SK-N-SH (cell line): Measurements from ENCODE around the gene SYNE3. TPM values are rescaled to one million over a fixed set of nuclear protein-coding genes. Genes with fewer than 3 reads are reported as not detected.

ENCODE experiments used
- CTCF ChIA-PET: fragments of 300-600, 350-600 bp; formaldehyde crosslinking; extraction: SDS; loops from one replicate; lab custom pipeline; 2021; lab: Yijun Ruan, JAX
- POLR2A ChIA-PET: fragments of 350-600 bp; sonication (Branson Sonifier 250); formaldehyde crosslinking; extraction: SDS; loops from one replicate; lab custom pipeline; 2020; ENCODE audit warnings: antibody characterized with exemption, inconsistent platforms; lab: Yijun Ruan, JAX
- DNase-seq: peaks from one replicate; pipeline ENCODE4 v3.0.0; 2012
- H2AFZ ChIP-seq: fragments of 200-600 bp; sonication (generic); 2 replicates; pipeline ENCODE4 v1.8.1; 2016; ENCODE audit warnings: antibody characterized with exemption, mild to moderate bottlenecking, low read depth
- H3F3A ChIP-seq: fragments of 200-600 bp; sonication (generic); replicated peaks from 2 replicates; pipeline ENCODE3; 2016; ENCODE audit warnings: antibody characterized with exemption, mild to moderate bottlenecking; ENCODE audit not compliant: insufficient read depth
- H3K27ac ChIP-seq, 2 experiments: fragments of 200-500 bp in 1 of 2; fragments of 200-600 bp in 1 of 2; sonication (Bioruptor generic) in 1 of 2; sonication (generic), shearing (Covaris generic) in 1 of 2; 2 replicates each; pipeline versions ENCODE4 v1.5.1 to v1.6.1; 2014 to 2016; ENCODE audit warnings: low read depth in 2 of 2, inconsistent platforms in 1 of 2, low read length in 1 of 2, mild to moderate bottlenecking in 1 of 2, mixed read lengths in 1 of 2
- H3K27me3 ChIP-seq: fragments of 200-600 bp; sonication (generic), shearing (Covaris generic); 2 replicates; pipeline ENCODE4 v1.6.1; 2016; ENCODE audit warnings: mixed run types; ENCODE audit not compliant: insufficient read depth
- H3K36me3 ChIP-seq, 2 experiments: fragments of 200-500 bp in 1 of 2; fragments of 200-600 bp in 1 of 2; sonication (Bioruptor generic) in 1 of 2; sonication (generic) in 1 of 2; replicated peaks in 1 of 2; 2 replicates each; pipeline versions ENCODE3 to v1.5.1; 2014 to 2016; ENCODE audit warnings: low read length in 1 of 2, mild to moderate bottlenecking in 1 of 2; ENCODE audit not compliant: insufficient read depth in 2 of 2, control insufficient read depth in 1 of 2
- H3K4me1 ChIP-seq, 2 experiments: fragments of 200-500 bp in 1 of 2; fragments of 200-600 bp in 1 of 2; sonication (Bioruptor generic) in 1 of 2; sonication (generic), shearing (Covaris generic) in 1 of 2; 2 replicates each; pipeline versions ENCODE4 v1.5.1 to v1.6.1; 2014 to 2016; ENCODE audit warnings: low read depth in 1 of 2, low read length in 1 of 2, mixed run types in 1 of 2; ENCODE audit not compliant: insufficient read depth in 2 of 2, control insufficient read depth in 1 of 2
- H3K4me2 ChIP-seq: fragments of 200-600 bp; sonication (generic), shearing (Covaris generic); 2 replicates; pipeline ENCODE4 v1.6.1; 2017; ENCODE audit warnings: mixed run types
- H3K4me3 ChIP-seq, 2 experiments: fragments of 200-500 bp in 1 of 2; fragments of 200-600 bp in 1 of 2; sonication (Bioruptor generic) in 1 of 2; sonication (generic), shearing (Covaris generic) in 1 of 2; 2 replicates each; pipeline versions ENCODE4 v1.5.1 to v1.8.1; 2014 to 2016; ENCODE audit warnings: low read depth in 2 of 2, inconsistent platforms in 1 of 2, low read length in 1 of 2, mild to moderate bottlenecking in 1 of 2, mixed read lengths in 1 of 2, moderate library complexity in 1 of 2
- H3K79me2 ChIP-seq: fragments of 200-600 bp; sonication (generic); 2 replicates; pipeline ENCODE4 v1.8.1; 2017; ENCODE audit warnings: mild to moderate bottlenecking; ENCODE audit not compliant: insufficient read depth
- H3K9ac ChIP-seq: fragments of 200-600 bp; sonication (generic); 2 replicates; pipeline ENCODE4 v1.6.1; 2017; ENCODE audit warnings: mixed run types
- H3K9me2 ChIP-seq: fragments of 200-600 bp; sonication (generic); 2 replicates; pipeline ENCODE4 v1.6.1; 2017; ENCODE audit warnings: mixed run types
- H3K9me3 ChIP-seq: fragments of 200-600 bp; sonication (generic); 2 replicates; pipeline ENCODE4 v1.6.1; 2017; ENCODE audit warnings: mixed run types, mild to moderate bottlenecking, moderate library complexity
- H4K20me1 ChIP-seq: fragments of 200-600 bp; sonication (generic); 2 replicates; pipeline ENCODE4 v1.6.1; 2017; ENCODE audit warnings: mild to moderate bottlenecking, mixed run types; ENCODE audit not compliant: insufficient read depth
- EP300 ChIP-seq, 2 experiments: IDR thresholded peaks; 2 replicates each; pipeline versions ENCODE4 v1.4.0 to v1.6.1; 2012; ENCODE audit warnings: borderline replicate concordance in 1 of 2, low read depth in 1 of 2, low read length in 1 of 2
- FOXJ3 ChIP-seq: sonication (generic); formaldehyde crosslinking; IDR thresholded peaks from 2 replicates; pipeline ENCODE4 v1.5.1; 2020; ENCODE audit warnings: mild to moderate bottlenecking, missing genetic modification reagents
- JUND ChIP-seq: IDR thresholded peaks from 2 replicates; pipeline ENCODE4 v1.4.0; 2012
- MAX ChIP-seq: IDR thresholded peaks from 2 replicates; pipeline ENCODE4 v1.4.0; 2012; ENCODE audit warnings: low read depth
- RAD21 ChIP-seq: IDR thresholded peaks from 2 replicates; pipeline ENCODE4 v1.6.1; 2012; ENCODE audit warnings: mild to moderate bottlenecking, low read length
- USF2 ChIP-seq: fragments of 150-350 bp; IDR thresholded peaks from 2 replicates; pipeline ENCODE4 v1.6.1; 2017; ENCODE audit warnings: antibody characterized with exemption, low read length, low read depth, borderline replicate concordance
- YY1 ChIP-seq: IDR thresholded peaks from 2 replicates; pipeline ENCODE4 v1.4.0; 2012; ENCODE audit warnings: low read depth, mild to moderate bottlenecking
- ZBTB33 ChIP-seq: IDR thresholded peaks from 2 replicates; pipeline ENCODE4 v1.4.0; 2012; ENCODE audit warnings: low read depth, borderline replicate concordance
- WGBS: methylation state at CpG from one replicate; pipeline ENCODE4 v1.1.6; 2017; ENCODE audit warnings: low lambda C conversion rate; 5-methylcytosine and 5-hydroxymethylcytosine counted together
- polyA plus RNA-seq, 3 experiments: library from polyadenylated mRNA; depleted of rRNA; stranded (reverse); fragments of >200 nt; gene quantifications; 2 replicates each; pipeline ENCODE4 v1.2.3, GENCODE V29; 2012

The SYNE3 gene
- polyA plus RNA-seq, 1 of the 3 experiments (the other 2 are of a cell fraction), result 2.0 TPM

GRCh38 chr14:95483309-95484165 lies 32.9 kb downstream of the SYNE3 start (continued):
- TF ChIP-seq EP300 (IDR thresholded peaks at IDR 0.05; ENCODE audit: borderline replicate concordance in 1 of 2, low read depth in 1 of 2, low read length in 1 of 2), result peak in 1 of 2 experiments; percentile 62; a peak in 1 of 4 replicates

GRCh38 chr14:95482627-95483308 lies 33.7 kb downstream of the SYNE3 start:
- Histone ChIP-seq H3K79me2 (peaks cover 3% of the 10 kb centered on the region; the same call in 1 of the 2 replicates), H2AFZ (no peak overlapping the region), H3K9ac (no peak overlapping the region), H3K4me3 (no peak overlapping the region), H4K20me1 (no peaks in the 10 kb centered on the region), H3K9me2 (no peaks in the 10 kb centered on the region), H3K27me3 (no peaks in the 10 kb centered on the region), H3K36me3 (no peaks in the 10 kb centered on the region), H3F3A (peaks cover 8% of the 10 kb centered on the region), H3K9me3 (no peaks in the 10 kb centered on the region), H3K4me1 (peaks cover 18 to 35% of the 10 kb centered on the region in 2 experiments; a peak in 2 of 4 replicates), H3K4me2 (peak overlapping the region; percentile 64; the same call in 1 of the 2 replicates), H3K27ac (peak overlapping the region; percentile 30 to 98)
- TF ChIP-seq MAX, result no peak
- no peak for TF ChIP-seq JUND
- no peak for TF ChIP-seq FOXJ3
- no peak for TF ChIP-seq USF2
- no peak for TF ChIP-seq YY1
- no peak for TF ChIP-seq RAD21
- no peak for TF ChIP-seq ZBTB33
- no peak for DNase-seq
- WGBS, result 69% methylated on average over 10 of the region's 12 CpGs
- ChIA-PET POLR2A (no interaction called here), CTCF (interaction anchor here (0.6 to 1.5 kb wide), 4 partner anchors 11 to 566 kb away, joined by 3 to 6 read pairs (median 4); no protein-coding TSS in a partner anchor)
